K562 (cell line): Measurements from ENCODE around the gene BAD. TPM values are rescaled to one million over a fixed set of nuclear protein-coding genes. Genes with fewer than 3 reads are reported as not detected.

Source experiments
- BCOR ChIP-seq: fragments of 450-650 bp; IDR thresholded peaks from 2 replicates; pipeline ENCODE4 v1.6.1; 2016
- CREB1 ChIP-seq, 2 experiments: sonication (generic) in 1 of 2; formaldehyde crosslinking in 1 of 2; IDR thresholded peaks; 2 replicates each; pipeline versions ENCODE4 v1.6.1 to v1.8.0; 2012 to 2022; ENCODE audit warnings: inconsistent platforms in 1 of 2, mild to moderate bottlenecking in 1 of 2, missing genetic modification reagents in 1 of 2, moderate library complexity in 1 of 2
- CXXC5 ChIP-seq: fragments of 250-450 bp; sonication (Bioruptor Pico); IDR thresholded peaks from 2 replicates; pipeline ENCODE4 v1.8.0; 2022; ENCODE audit warnings: inconsistent platforms, mild to moderate bottlenecking, moderate library complexity
- DIDO1 ChIP-seq: fragments of 450-650 bp; IDR thresholded peaks from 2 replicates; pipeline ENCODE4 v1.6.1; 2016; ENCODE audit warnings: low read depth, missing biosample characterization, missing genetic modification characterization
- HMGN3 ChIP-seq: IDR thresholded peaks from 2 replicates; pipeline ENCODE4 v1.6.1; 2011; ENCODE audit warnings: borderline replicate concordance, low read depth, mild to moderate bottlenecking, mixed read lengths, low read length; ENCODE audit not compliant: insufficient read length; ENCODE audit errors: extremely low read depth
- HOXB6 ChIP-seq: fragments of 250-450 bp; sonication (Bioruptor Pico); IDR thresholded peaks from 2 replicates; pipeline ENCODE4 v1.5.1; 2022; ENCODE audit warnings: mild to moderate bottlenecking, borderline replicate concordance
- JUND ChIP-seq, 2 experiments: IDR thresholded peaks; 2 replicates in 1 of 2; 3 replicates in 1 of 2; pipeline ENCODE4 v1.6.1; 2011; ENCODE audit warnings: borderline replicate concordance in 2 of 2, low read depth in 2 of 2, low read length in 2 of 2, improper control_type of control experiment in 1 of 2, missing biosample characterization in 1 of 2, missing genetic modification characterization in 1 of 2, missing genetic modification reagents in 1 of 2
- NBN ChIP-seq: fragments of 450-650 bp; IDR thresholded peaks from 2 replicates; pipeline ENCODE4 v1.6.1; 2016; ENCODE audit warnings: low read depth, mild to moderate bottlenecking
- NCOA4 ChIP-seq: fragments of 450-650 bp; IDR thresholded peaks from 2 replicates; pipeline ENCODE4 v1.6.1; 2018; ENCODE audit warnings: mild to moderate bottlenecking; ENCODE audit not compliant: partially characterized antibody
- NFYB ChIP-seq: IDR thresholded peaks from 2 replicates; pipeline ENCODE4 v1.6.1; 2011; ENCODE audit warnings: mild to moderate bottlenecking, moderate library complexity; ENCODE audit not compliant: insufficient read length; ENCODE audit errors: extremely low read depth
- PHF20 ChIP-seq: fragments of 450-650 bp; IDR thresholded peaks from 2 replicates; pipeline ENCODE4 v1.6.1; 2018; ENCODE audit not compliant: partially characterized antibody
- PTBP1 ChIP-seq: fragments of 200-400 bp; formaldehyde crosslinking; IDR thresholded peaks from 2 replicates; pipeline ENCODE4 v1.6.1; 2017; ENCODE audit warnings: low read depth, low read length
- RBM17 ChIP-seq: fragments of 200-400 bp; formaldehyde crosslinking; IDR thresholded peaks from 2 replicates; pipeline ENCODE4 v1.6.1; 2017; ENCODE audit warnings: low read depth, mild to moderate bottlenecking, low read length, borderline replicate concordance
- ZBED1 ChIP-seq: IDR thresholded peaks from 2 replicates; pipeline ENCODE4 v1.6.1; 2014
- ZNF121 ChIP-seq: sonication (generic); formaldehyde crosslinking; conservative IDR thresholded peaks from 2 replicates; pipeline ENCODE4 v1.8.0; 2022; ENCODE audit warnings: missing genetic modification reagents
- polyA plus RNA-seq, 8 experiments: library from polyadenylated mRNA; depleted of rRNA in 4 of 8; stranded (reverse) in 5 of 8; unstranded in 3 of 8; fragments of >200 nt; fragmentation: Nextera tagmentation in 2 of 8; fragmentation: Illumina TruSeq in 1 of 8; extraction: Ambion mirVana in 2 of 8; extraction: Trizol in 1 of 8; gene quantifications; 2 replicates each; pipeline versions ENCODE4 v1.2.1 to v1.2.3, GENCODE V29; 2011 to 2014; ENCODE audit warnings: inconsistent platforms in 1 of 8, missing spikeins in 1 of 8
- total RNA-seq, 7 experiments: library from RNA; depleted of rRNA in 6 of 7; stranded (reverse); fragments of >200 nt in 6 of 7; fragmentation: Illumina TruSeq in 2 of 7; extraction: Trizol in 2 of 7; gene quantifications; 2 replicates each; pipeline versions ENCODE4 v1.2.1 to v1.2.3, GENCODE V29; 2011 to 2021; ENCODE audit warnings: low replicate concordance in 1 of 7
- TF ChIP-seq, protein P1 (sequence below): fragments of 250-450 bp; sonication (Bioruptor Pico); IDR thresholded peaks from 2 replicates; pipeline ENCODE4 v1.8.0; 2022; ENCODE audit warnings: moderate library complexity, mild to moderate bottlenecking, inconsistent platforms
- TF ChIP-seq, protein P2 (sequence below): fragments of 250-450 bp; sonication (Bioruptor Pico); IDR thresholded peaks from 2 replicates; pipeline ENCODE4 v1.5.0; 2022; ENCODE audit warnings: mild to moderate bottlenecking
- TF ChIP-seq, protein P3 (sequence below), 3 experiments: fragments of 200-800 bp in 1 of 3; sonication (Bioruptor generic) in 1 of 3; sonication (generic) in 1 of 3; formaldehyde crosslinking in 1 of 3; IDR thresholded peaks; 2 replicates each; pipeline versions ENCODE4 v1.6.1 to v1.8.0; 2016 to 2022; ENCODE audit warnings: mild to moderate bottlenecking in 2 of 3, missing compliant biosample characterization in 2 of 3, missing genetic modification characterization in 2 of 3, missing genetic modification reagents in 1 of 3
- TF ChIP-seq, protein P4 (sequence below): fragments of 250-450 bp; sonication (Bioruptor Pico); IDR thresholded peaks from 2 replicates; pipeline ENCODE4 v1.8.0; 2021; ENCODE audit warnings: moderate library complexity, mild to moderate bottlenecking, inconsistent platforms

Gene BAD
- total and polyA plus RNA-seq, 9 of the 15 experiments (the other 6 are each of a cell fraction or from before 2014, with no cell fraction given), result 0.61 to 45.6 (median 11.8) TPM

DNA sequence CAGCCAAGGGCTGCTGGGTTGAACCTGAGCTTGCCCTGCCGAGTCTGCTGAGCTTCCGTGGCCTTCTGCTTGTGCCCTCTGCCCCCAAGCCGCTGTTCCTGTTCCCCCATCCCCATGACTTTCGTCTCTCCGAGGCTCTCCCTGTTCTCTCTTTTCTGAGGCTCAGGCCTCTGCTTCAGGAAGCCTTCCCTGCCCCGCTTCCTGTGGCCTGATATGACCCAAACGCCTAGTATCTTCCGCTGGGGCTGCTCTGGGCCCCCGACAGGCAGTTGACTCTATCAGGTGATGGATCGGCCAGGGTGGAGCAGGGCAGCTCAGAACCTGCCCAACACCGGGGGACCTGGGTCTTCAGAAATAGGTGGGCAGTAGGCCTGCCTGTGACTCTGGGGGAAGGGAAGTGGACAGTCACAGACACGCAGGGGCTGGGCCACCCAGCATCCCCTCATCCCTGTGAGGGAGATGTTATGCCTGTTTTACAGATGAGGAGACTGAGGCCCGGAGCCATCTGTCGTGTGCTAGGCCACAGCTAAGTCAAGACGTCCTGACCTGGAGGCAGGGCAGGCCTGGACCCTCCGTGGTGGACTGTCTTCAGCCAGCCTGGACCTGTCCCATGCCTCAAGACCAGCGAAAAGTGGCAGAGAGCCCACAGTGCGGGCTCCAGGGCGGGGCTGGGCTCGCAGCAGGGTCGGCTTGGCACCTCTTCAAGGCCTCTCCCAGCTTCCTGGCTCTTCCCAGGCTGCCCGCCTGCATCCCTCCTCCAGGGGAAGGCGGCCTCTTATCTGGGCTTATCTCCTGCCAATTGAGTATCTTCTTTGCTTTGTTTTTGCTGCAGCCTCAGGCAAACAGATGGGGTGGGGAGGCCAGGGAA, 16.2 kb downstream of the BAD start (continued):
- TF ChIP-seq, protein P1, sequence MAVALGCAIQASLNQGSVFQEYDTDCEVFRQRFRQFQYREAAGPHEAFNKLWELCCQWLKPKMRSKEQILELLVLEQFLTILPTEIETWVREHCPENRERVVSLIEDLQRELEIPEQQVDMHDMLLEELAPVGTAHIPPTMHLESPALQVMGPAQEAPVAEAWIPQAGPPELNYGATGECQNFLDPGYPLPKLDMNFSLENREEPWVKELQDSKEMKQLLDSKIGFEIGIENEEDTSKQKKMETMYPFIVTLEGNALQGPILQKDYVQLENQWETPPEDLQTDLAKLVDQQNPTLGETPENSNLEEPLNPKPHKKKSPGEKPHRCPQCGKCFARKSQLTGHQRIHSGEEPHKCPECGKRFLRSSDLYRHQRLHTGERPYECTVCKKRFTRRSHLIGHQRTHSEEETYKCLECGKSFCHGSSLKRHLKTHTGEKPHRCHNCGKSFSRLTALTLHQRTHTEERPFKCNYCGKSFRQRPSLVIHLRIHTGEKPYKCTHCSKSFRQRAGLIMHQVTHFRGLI (CRISPR knock-in tag), result no peak
- TF ChIP-seq CXXC5 (no peak; the same call in 1 of the 2 replicates), NBN (no peak), DIDO1 (no peak), PTBP1 (0 out of 2 replicates have a peak, but pooled peaks have one; percentile 35), NFYB (no peak), HOXB6 (CRISPR knock-in tag) (no peak), ZBED1 (no peak), CREB1 (IDR thresholded peaks at IDR 0.05) (0 out of 2 replicates have a peak, but pooled peaks have one; percentile 11), CREB1 (CRISPR knock-in tag; IDR thresholded peaks at IDR 0.05) (no peak), NCOA4 (no peak), JUND (IDR thresholded peaks at IDR 0.05; ENCODE audit: borderline replicate concordance, low read depth, low read length) (0 out of 2 replicates have a peak, but pooled peaks have one; percentile 2), JUND (tag; IDR thresholded peaks at IDR 0.05; ENCODE audit: borderline replicate concordance, low read depth, low read length) (no peak; the same call in 2 of the 3 replicates), BCOR (peak; percentile 72), RBM17 (no peak), HMGN3 (no peak), ZNF121 (CRISPR knock-in tag) (no peak), PHF20 (no peak)
- TF ChIP-seq, protein P2, sequence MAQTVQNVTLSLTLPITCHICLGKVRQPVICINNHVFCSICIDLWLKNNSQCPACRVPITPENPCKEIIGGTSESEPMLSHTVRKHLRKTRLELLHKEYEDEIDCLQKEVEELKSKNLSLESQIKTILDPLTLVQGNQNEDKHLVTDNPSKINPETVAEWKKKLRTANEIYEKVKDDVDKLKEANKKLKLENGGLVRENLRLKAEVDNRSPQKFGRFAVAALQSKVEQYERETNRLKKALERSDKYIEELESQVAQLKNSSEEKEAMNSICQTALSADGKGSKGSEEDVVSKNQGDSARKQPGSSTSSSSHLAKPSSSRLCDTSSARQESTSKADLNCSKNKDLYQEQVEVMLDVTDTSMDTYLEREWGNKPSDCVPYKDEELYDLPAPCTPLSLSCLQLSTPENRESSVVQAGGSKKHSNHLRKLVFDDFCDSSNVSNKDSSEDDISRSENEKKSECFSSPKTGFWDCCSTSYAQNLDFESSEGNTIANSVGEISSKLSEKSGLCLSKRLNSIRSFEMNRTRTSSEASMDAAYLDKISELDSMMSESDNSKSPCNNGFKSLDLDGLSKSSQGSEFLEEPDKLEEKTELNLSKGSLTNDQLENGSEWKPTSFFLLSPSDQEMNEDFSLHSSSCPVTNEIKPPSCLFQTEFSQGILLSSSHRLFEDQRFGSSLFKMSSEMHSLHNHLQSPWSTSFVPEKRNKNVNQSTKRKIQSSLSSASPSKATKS (CRISPR knock-in tag), result no peak
- TF ChIP-seq, protein P3, sequence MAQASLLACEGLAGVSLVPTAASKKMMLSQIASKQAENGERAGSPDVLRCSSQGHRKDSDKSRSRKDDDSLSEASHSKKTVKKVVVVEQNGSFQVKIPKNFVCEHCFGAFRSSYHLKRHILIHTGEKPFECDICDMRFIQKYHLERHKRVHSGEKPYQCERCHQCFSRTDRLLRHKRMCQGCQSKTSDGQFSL (CRISPR knock-in tag; IDR thresholded peaks at IDR 0.05), result no peak
- TF ChIP-seq, protein P3 (tag; IDR thresholded peaks at IDR 0.05), result no peak
- TF ChIP-seq, protein P4, sequence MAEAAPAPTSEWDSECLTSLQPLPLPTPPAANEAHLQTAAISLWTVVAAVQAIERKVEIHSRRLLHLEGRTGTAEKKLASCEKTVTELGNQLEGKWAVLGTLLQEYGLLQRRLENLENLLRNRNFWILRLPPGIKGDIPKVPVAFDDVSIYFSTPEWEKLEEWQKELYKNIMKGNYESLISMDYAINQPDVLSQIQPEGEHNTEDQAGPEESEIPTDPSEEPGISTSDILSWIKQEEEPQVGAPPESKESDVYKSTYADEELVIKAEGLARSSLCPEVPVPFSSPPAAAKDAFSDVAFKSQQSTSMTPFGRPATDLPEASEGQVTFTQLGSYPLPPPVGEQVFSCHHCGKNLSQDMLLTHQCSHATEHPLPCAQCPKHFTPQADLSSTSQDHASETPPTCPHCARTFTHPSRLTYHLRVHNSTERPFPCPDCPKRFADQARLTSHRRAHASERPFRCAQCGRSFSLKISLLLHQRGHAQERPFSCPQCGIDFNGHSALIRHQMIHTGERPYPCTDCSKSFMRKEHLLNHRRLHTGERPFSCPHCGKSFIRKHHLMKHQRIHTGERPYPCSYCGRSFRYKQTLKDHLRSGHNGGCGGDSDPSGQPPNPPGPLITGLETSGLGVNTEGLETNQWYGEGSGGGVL (CRISPR knock-in tag), result no peak
